ENCODE results near the gene MPPED2. TPM values are rescaled to one million over a fixed set of nuclear protein-coding genes. Genes with fewer than 3 reads are reported as not detected.
A peak's percentile ranks its signal among the peaks of the same experiment; 100 is the strongest.

The MPPED2 gene
- polyA plus RNA-seq, 5 donors, result 2.3 to 5.2 (median 4.3) TPM

DNA sequence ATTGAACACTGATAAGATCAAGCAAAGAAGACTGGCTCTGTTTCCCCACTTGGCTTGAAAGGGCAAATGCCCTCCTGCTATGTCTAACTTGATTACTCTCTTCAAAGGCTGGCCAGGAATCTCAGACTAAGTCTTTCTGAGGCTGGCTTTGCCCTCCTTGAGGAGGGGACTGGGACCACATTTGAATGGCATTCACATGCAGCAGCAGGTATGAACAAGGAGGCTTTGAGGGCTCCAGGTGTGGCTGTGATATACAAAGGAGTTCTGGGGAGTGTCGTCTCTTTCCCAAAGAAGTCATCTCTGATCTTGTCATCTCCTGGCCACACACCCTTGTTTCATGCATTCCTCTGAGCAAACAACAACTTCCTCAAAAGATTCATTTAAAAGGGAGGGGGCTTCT lies 132.4 kb downstream of the MPPED2 start:
- no peak for DNase-seq

DNA sequence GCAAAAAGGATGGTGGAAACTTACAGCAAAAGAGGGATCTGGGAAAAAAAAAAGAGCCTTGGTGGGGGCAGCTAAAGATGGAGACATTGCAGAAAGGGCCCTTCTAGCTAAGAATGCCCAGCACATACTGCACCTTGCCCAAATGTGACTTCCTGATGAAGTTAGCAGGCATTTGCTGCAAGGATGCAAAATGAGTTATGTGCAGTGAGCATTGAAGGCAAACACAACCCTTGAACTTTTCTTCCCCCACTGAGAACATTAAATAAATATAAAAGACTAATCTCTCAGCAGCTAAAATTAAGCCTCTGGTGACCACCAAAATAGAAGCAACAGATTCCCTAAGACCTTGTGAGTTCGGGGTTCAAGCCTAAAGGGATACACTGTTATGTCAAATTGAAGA lies 133.3 kb downstream of the MPPED2 start:
- no peak for DNase-seq

DNA sequence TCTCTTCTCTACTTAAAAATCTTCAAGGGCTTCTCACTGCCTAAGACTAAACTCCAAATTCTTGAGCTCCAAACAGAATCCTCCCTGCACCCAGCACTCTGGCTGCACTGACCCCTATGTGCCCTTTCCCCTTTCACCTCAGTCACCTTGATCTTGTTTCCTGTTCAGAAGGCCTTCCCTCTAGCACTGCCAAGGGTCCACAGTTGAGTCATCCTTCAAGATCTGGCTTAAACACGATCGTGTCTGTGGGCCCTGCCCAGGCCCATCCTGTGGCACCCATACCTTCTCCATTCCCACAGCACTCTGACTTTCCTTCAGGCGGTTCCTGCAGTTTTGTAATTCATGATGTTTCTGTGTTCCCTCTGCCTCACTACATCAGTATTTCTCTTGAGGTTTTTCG lies 134.0 kb downstream of the MPPED2 start:
- no peak for DNase-seq

DNA sequence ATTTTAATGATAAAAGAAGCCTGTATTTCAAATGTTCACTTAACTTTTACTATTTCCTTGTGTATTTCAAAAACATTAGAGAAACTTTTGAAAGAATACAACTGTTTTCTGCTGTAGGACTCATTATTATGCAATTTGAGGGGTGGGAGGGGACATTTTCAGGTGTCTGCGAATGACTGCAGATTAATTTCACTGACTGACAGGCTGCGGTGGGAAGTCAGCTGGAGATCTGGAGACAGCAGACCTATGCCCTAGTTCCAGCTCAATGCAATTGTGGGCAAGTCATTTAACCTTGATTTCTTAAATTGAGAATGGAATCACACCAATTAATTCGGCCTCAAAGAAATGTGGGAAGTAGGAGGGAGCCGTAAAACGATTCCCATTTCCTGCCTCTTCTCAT lies 134.5 kb downstream of the MPPED2 start:
- no peak for DNase-seq

DNA sequence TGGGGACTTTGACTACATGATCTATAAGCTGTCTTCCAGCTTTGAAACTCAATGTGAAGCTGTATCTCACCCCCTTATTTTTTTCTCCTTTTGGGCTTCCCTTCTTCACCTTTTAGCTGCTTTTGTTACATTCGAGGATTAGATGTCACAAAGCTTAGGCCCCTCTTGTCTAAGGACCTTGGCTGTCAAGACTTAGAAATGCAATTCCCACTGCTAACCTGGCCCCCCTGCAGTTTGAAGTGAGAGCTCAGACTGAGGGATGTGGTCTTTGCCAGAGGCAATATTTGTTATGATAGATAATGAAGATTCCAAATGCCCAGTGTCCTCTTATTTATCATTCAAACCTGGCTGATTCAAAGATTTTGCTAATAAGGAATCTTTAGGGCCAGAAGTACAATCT lies 135.0 kb downstream of the MPPED2 start:
- DNase-seq, result no peak

DNA sequence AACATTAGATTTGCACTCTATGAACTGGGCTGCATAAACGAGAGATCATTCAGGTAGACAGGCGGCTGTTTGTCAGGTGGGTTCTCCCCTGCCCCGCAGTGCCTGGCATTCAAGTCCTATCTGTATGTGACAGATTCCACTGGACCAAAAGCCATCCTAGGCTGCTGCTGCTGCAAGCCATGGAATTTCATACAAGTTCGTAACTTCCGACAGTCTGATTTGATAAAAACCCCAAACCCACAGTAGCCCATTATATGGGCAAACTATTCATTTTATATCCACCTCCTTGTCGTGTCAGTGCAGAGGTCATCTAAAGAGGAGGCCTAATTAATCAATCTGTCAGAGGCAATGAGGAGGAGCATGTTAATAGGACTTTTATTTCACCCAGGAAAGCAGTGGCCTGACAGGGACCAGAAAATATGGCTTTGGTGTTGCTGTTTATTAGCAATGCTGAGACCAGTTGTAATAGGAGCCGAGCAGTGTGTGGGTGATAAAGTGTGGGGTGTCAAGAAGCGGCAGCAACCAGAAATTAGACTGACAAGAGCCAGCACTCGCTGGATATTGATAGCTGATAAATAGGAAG lies 139.0 kb downstream of the MPPED2 start:
- no peak for DNase-seq

DNA sequence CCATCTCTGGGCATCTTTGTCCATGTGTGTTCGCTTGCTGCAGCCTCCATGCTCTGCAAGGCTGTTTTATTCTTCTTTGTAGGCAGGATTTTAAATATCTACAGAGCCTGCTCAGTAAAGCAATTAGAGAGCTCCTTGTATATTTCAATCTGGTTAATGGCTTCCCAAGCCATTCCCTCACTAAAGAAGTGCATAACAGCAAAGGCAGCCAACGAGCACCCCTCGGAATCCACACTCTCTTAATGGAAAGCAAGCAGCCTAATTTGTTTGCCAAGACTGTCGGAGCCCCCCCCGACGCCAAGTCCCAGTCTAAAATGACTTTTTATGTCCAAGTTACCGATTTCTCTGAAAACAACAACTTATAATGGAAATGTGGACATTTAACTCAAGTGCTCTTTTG lies 139.6 kb downstream of the MPPED2 start:
- DNase-seq, result no peak

DNA sequence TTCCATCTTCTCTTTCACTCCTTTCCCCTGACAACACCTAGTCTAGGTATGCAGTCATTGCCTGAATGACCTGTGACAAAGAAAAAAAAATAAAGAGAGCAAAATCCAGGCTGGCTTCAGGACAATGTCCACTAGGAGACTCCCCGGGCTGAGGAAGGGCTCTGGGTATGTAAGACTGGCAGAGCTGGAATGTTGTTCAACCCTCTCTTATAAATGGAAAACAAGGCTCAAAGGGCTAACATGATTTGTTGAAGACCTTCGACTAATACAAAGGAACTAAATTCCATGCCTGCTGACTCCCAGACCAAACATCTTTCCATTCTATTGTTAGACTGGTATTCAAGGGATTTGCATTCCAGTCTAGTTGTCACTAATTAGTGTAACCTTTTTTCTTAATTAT lies 141.1 kb downstream of the MPPED2 start:
- DNase-seq, result no peak

DNA sequence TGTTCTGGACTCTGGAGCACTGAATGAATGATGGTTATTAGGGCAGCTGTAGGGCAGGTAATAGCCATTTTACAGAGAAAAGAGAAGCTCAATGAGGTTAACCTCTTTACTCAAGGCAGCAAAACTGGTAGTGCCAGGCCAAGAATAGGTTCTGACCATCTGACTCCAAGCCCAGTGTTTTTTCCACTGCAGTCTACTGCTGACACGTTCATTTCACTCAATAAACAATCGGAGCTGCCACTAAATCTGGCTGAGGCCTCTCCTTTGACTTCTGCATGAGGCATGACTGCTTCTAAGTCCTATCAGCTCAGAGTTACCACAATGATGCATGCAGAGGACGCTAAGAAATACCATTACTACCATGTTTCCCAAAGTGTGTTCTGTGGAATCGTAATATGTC lies 145.6 kb downstream of the MPPED2 start:
- no peak for DNase-seq

DNA sequence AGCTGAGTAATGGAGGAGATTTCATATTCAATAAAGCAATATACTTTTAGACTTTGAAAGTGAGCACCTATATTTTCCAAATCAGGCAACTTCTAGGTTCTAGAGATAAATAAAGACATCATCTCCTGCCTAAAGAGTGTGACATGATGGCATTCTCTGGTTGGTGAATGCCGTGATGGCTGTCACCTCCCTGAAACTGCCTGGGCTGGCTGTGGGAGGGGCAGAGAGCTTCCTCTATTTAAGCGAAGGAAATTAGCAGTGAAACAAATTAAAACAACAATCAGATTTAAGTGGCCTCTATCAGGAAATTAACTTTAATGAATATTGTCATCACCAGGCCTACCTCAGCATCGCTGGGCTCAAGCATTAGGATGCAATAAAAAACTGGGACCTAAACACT lies 149.4 kb downstream of the MPPED2 start:
- DNase-seq, result no peak

DNA sequence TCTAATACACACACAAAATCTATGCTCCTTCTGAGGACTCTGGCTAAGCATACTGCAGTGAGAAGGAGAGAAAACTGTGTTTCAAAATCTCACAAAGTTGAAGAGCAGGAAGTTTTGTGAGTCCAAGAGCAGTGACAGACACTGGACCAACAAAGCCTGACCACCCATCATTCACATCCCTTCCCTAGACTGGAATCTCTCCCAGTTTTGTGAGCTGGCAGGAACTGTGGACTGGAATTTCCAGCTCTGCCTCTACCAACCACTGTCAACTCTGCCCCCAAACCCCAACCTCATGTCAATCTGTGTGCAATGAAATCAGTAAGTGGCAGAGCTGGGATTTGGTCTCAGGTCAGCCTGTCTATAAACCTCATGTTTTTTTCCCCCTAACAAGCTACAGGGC lies 150.7 kb downstream of the MPPED2 start:
- DNase-seq, result no peak

DNA sequence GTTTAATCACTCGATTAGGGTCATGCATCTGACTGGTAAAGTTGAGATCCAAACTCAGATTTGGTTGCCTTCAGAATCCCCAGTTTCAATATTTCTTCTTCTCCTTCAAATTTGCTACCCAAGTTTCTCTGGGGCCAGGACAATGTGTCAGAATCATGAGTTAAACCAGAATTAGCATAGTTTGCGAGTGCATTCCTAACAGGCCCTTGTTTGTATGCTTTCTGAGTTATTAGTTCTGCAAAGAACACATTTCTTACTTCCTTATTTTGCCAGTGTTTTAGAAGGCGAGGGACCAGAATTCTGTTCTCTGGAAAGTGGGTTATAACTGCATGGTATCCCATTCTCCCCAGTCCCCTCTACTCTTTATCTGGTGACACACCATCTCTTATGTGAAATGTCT lies 151.3 kb downstream of the MPPED2 start:
- no peak for DNase-seq

DNA sequence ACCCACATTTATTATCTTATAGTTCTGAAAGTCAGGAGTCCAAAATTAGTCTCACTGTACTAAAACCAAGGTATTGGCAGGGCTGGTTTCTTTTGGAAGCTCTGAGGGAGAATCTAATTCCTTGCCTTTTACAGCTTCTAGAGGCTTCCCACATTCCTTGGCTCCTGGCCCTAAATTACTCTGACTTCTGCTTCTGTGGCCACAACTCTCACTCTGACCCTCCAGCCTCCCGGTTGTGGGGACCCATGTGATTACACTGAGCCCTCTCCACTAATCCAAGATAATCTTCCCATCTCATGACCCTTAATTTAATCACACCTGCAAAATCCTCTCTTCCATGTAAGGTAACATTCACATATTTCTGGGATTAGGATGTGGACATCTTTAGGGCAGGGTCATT lies 152.3 kb downstream of the MPPED2 start:
- DNase-seq, result no peak

DNA sequence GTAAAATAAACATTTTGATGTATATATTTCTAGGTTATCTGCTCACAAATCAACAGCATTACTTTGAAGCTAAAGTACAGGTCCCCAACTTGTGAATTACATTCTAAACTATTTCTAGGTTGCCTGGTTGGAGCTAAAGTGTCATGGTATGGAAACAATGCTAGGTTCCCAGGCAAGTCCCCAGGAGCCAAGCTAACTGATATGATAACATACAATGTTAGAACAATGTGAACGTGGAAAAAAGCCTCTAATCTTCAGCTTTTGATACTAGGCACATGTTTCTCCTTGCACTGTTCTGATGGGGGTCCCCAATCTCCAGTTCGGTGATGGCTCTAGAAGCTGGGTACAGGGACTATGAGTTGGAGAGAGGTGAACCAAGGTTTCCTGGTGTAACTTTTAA lies 153.4 kb downstream of the MPPED2 start:
- no peak for DNase-seq

DNA sequence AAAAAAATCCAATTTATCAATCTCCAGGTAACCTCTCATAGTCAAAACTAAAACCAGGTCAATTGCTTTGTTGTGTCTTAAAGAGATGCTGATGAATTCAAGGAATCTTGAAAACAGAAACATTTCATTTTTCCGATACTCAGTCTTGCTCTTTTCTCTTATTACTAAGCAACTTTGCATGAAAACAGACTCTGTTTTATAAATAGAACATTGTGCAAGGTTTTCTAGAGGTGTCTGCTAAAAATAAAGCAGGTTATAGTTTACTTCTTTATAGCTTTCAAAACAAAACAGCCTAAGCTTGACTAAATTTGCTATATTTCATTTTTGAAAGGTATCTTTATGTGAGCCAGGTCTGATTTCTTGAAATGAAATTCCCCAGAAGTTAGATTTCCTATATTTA lies 154.0 kb downstream of the MPPED2 start:
- DNase-seq, result no peak

DNA sequence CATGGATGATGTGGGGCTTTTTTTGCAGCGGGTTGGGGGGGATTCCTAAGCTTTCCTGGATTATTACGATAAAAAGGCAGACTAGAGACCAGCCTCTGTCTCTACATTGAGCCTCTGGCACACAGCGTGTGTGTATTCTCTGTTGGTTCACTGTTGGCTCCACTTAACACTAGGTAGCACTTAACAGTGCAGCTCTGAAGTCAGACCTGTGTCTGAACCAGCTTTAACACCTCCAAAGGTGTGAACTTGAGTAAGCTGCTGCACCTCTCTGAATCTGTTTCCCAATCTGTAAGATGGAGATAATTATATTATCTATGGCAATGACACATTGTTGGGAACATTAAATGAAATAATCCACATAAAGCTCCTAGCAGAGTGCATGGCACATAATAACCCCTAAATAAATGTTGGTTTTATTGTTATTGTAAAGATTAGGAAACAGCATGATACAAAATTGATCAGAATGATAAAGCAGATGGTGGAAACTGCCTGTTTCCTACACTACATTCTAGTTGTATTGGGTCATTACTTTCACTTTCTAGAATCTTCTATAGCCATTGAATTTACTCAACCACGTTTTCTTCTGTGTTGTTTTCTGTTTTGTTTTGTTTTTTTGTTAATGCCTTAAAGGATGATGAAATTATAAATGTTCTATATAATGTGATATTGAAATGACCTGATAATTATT lies 154.9 kb downstream of the MPPED2 start:
- no peak for DNase-seq

DNA sequence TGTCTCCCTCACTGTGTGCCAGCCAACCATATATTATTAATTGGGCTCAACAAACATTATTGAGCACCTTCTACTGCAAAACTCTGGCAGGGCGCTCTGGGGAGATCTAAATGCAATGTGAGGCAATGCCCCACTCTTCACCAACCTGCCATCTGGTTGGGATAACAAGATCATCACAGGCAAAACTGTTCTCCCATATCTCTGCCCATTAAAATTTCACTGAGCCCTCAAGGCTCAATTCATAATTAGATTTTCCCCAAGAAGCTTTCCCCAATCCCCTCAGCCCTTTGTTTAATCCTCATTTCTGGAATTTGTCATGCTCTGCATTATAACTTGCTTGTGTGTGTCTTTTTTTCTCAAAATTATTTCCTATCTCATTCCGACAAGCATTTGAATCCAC lies 156.6 kb downstream of the MPPED2 start:
- DNase-seq, result no peak

DNA sequence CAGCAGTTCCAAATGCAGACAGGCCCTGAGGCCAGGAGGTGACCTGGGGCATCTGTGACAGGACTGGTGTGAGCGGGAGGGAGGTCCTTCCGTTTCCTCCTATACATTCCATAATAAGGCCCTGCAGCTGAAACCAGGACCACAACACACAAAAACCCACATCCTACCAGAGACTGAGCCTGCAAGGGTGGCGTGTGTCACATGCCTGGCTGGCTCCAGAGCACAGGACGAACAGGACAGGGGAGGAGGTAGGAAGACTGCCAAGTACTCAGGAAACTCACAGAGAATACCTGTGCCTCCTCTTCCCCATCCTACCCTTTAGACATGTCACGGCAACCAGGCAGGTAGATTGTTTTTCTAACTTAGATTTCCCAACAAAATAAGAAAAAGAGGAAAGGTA lies 159.4 kb downstream of the MPPED2 start:
- DNase-seq, result no peak

DNA sequence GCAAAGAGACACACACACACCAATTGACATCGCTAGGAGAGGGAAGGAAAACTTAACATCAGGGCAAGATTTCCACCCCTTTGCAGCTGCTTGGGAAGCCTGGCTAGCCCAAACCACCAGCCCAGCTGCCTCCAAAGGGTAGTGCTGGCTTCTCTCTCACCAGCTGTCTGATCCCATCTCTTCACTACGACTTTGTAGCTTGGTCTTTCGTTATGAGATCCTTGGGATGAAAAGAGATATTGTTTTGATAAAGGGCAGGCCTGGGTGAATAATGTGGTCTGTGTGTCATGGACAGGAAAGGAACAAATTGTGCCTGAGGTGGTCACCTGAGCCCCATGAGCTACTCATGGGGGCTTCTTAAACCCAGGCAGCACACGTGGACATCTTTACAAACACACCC lies 161.3 kb downstream of the MPPED2 start:
- DNase-seq, result no peak

DNA sequence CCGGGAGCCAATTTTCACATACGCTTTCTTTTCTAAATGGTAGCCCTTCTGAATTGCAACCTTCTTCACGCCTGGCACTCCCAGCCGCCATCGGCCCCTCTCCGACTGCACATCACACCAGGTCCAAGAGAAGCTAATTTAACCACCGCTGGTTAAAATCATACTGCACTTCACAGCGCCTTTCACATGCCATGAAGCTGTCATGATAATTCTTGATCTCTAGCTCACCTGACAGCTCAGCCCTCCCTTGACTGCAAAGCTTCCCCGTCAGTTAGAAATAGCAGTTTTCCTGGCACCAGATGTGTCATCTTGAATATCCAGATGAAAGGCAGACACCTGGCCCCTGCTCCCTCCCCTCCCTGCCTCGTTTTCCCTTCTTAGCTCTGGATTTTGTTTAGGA lies 161.8 kb downstream of the MPPED2 start:
- DNase-seq, result no peak

DNA sequence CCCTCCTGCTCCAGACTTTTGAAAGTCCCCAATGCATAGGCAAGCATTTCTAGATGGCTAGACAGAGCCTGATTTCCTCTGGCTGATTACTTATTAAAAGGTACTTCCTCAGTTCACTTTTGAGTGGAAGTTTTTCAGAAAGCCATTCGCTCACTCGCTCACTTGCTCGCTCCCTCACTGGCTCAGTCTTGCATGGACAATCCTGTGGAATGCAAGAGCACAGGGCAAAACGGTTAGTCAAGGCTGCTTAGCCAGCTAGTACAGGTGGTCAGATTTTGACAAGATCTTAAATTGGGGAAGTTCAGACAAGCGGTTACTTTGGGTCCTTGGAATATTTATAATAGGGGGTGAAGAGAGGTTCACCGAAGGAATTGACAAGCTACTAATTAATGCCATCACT lies 162.3 kb downstream of the MPPED2 start:
- no peak for DNase-seq

DNA sequence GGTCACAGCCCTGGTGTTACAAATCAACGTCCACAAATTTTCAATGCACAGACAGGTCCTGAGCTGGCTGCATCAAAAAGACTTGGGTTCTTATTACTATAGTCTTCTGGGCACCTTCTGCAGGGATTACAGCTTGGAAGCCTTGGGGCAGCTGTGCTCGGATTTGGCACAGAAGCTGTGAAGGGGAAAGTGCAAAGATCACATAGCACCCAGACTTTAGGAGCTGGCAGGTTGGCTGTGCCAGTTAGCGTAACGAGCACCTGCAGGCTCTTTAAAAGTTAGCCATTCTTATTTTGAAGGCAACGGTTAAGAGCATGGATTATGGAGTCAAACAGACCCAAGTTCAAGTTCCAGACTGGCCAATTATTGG lies 162.9 kb downstream of the MPPED2 start:
- no peak for DNase-seq

DNA sequence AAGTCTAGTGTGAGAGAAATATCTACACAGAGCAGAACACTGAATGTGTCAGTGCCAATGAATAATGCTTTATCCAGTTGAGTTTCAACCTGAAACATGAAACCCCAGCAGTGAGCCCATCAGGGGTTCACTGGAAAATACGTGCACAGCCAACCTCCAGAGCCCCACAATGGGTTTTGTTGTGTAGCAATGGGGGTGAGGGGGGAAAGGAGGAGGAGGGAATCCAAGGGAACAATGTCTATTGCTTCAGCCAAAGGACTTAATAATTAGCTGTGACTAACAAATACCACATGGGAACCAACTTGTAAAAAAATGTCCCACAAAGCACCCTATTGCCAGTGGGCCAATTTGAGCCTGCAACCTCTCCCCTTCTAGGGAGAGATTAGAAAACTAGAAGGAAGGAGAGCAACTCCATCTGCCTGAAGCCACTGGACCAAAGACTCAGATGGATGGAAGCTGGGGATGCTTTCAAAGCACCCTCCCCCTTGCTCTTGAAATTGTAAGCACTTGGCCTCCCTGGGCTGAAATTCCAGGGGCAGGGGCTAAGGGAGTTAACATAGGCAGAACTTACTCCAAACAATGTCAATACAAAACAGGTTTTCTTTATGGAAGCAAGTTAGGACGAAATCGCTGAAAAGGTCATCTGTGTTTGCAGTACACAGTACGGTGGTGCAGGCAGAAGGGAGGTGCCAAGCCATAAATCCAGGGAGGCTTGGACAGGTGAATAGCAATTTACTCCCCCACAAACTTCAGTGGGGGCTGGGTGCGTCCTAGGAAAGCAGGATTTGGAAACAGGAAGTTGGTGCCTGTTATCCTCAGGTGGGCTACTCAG lies 163.5 kb downstream of the MPPED2 start:
- DNase-seq, result peak; percentile 81 to 82

Data from right lung (tissue), 5 donors.